Measurements from ENCODE around the gene CACNA2D4.

- TF ChIP-seq CTCF (IDR thresholded peaks at IDR 0.05), result no peak
- TF ChIP-seq POLR2A (IDR thresholded peaks at IDR 0.05), result no peak
Measured at GRCh38 chr12:1750300-1750699, 168.2 kb downstream of the CACNA2D4 start.

Measured in thyroid gland (tissue), 4 donors.